K562 (cell line): ENCODE data around the gene STS. TPM values are rescaled to one million over a fixed set of nuclear protein-coding genes. Genes with fewer than 3 reads are reported as not detected.

Experiments used
- ASH1L ChIP-seq: fragments of 450-650 bp; IDR thresholded peaks from 2 replicates; pipeline ENCODE4 v1.6.1; 2018; ENCODE audit warnings: borderline replicate concordance, mild to moderate bottlenecking, low read depth; ENCODE audit not compliant: partially characterized antibody
- BMI1 ChIP-seq: fragments of 150-350 bp; IDR thresholded peaks from 2 replicates; pipeline ENCODE4 v1.6.1; 2014; ENCODE audit warnings: low read length
- CBX1 ChIP-seq: sonication (generic); IDR thresholded peaks from 2 replicates; pipeline ENCODE4 v1.6.1; 2016; ENCODE audit warnings: antibody characterized with exemption, low read depth, mild to moderate bottlenecking
- CTCFL ChIP-seq: IDR thresholded peaks from 2 replicates; pipeline ENCODE4 v1.6.1; 2011; ENCODE audit warnings: borderline replicate concordance, low read depth, mild to moderate bottlenecking, moderate library complexity, low read length; ENCODE audit not compliant: insufficient read depth, poor library complexity, severe bottlenecking
- E2F6 ChIP-seq, 2 experiments: IDR thresholded peaks; 2 replicates each; pipeline ENCODE4 v1.6.1; 2011; ENCODE audit warnings: borderline replicate concordance in 1 of 2, control low read depth in 1 of 2, low read depth in 1 of 2, low read length in 1 of 2, mild to moderate bottlenecking in 1 of 2, mixed read lengths in 1 of 2, moderate library complexity in 1 of 2; ENCODE audit not compliant: insufficient read depth in 1 of 2, insufficient read length in 1 of 2, poor library complexity in 1 of 2, severe bottlenecking in 1 of 2; ENCODE audit errors: extremely low read depth in 1 of 2
- ESRRA ChIP-seq: fragments of 450-650 bp; IDR thresholded peaks from 2 replicates; pipeline ENCODE4 v1.6.1; 2014; ENCODE audit warnings: low read depth, mild to moderate bottlenecking, moderate library complexity, borderline replicate concordance
- GABPB1 ChIP-seq: sonication (generic); formaldehyde crosslinking; IDR thresholded peaks from 2 replicates; pipeline ENCODE4 v1.8.0; 2022; ENCODE audit warnings: mild to moderate bottlenecking, missing genetic modification reagents
- KDM2B ChIP-seq: fragments of 250-450 bp; sonication (Bioruptor Pico); IDR thresholded peaks from 2 replicates; pipeline ENCODE4 v1.8.0; 2021; ENCODE audit warnings: mild to moderate bottlenecking, moderate library complexity
- SMARCC2 ChIP-seq: fragments of 450-650 bp; IDR thresholded peaks from 2 replicates; pipeline ENCODE4 v1.6.1; 2017; ENCODE audit warnings: antibody characterized with exemption, moderate library complexity, mild to moderate bottlenecking, low read depth
- UBTF ChIP-seq, 2 experiments: IDR thresholded peaks; 2 replicates each; pipeline ENCODE4 v1.6.1; 2012; ENCODE audit warnings: improper control_type of control experiment in 2 of 2, low read depth in 2 of 2, low read length in 2 of 2, borderline replicate concordance in 1 of 2
- ZBTB7A ChIP-seq: IDR thresholded peaks from 2 replicates; pipeline ENCODE4 v1.6.1; 2011; ENCODE audit warnings: low read depth, mild to moderate bottlenecking, low read length, moderate library complexity, borderline replicate concordance; ENCODE audit not compliant: control insufficient read depth
- ZNF274 ChIP-seq: IDR thresholded peaks from 2 replicates; pipeline ENCODE4 v1.6.1; 2011; ENCODE audit warnings: low read depth, mild to moderate bottlenecking, low read length, moderate library complexity, borderline replicate concordance
- polyA plus RNA-seq, 8 experiments: library from polyadenylated mRNA; depleted of rRNA in 4 of 8; stranded (reverse) in 5 of 8; unstranded in 3 of 8; fragments of >200 nt; fragmentation: Nextera tagmentation in 2 of 8; fragmentation: Illumina TruSeq in 1 of 8; extraction: Ambion mirVana in 2 of 8; extraction: Trizol in 1 of 8; gene quantifications; 2 replicates each; pipeline versions ENCODE4 v1.2.1 to v1.2.3, GENCODE V29; 2011 to 2014; ENCODE audit warnings: inconsistent platforms in 1 of 8, missing spikeins in 1 of 8
- total RNA-seq, 7 experiments: library from RNA; depleted of rRNA in 6 of 7; stranded (reverse); fragments of >200 nt in 6 of 7; fragmentation: Illumina TruSeq in 2 of 7; extraction: Trizol in 2 of 7; gene quantifications; 2 replicates each; pipeline versions ENCODE4 v1.2.1 to v1.2.3, GENCODE V29; 2011 to 2021; ENCODE audit warnings: low replicate concordance in 1 of 7
- TF ChIP-seq, protein P1 (sequence below): fragments of 450-650 bp; IDR thresholded peaks from one replicate; pipeline ENCODE4 v1.6.1; 2018; ENCODE audit warnings: mild to moderate bottlenecking, moderate library complexity; ENCODE audit not compliant: partially characterized antibody
- TF ChIP-seq, protein P2 (sequence below): fragments of 450-650 bp; IDR thresholded peaks from 2 replicates; pipeline ENCODE4 v1.6.1; 2016; ENCODE audit warnings: antibody characterized with exemption

Gene STS
- total and polyA plus RNA-seq, 9 of the 15 experiments (the other 6 are each of a cell fraction or from before 2014, with no cell fraction given) = 0.14 to 1.3 (median 0.63) TPM

DNA sequence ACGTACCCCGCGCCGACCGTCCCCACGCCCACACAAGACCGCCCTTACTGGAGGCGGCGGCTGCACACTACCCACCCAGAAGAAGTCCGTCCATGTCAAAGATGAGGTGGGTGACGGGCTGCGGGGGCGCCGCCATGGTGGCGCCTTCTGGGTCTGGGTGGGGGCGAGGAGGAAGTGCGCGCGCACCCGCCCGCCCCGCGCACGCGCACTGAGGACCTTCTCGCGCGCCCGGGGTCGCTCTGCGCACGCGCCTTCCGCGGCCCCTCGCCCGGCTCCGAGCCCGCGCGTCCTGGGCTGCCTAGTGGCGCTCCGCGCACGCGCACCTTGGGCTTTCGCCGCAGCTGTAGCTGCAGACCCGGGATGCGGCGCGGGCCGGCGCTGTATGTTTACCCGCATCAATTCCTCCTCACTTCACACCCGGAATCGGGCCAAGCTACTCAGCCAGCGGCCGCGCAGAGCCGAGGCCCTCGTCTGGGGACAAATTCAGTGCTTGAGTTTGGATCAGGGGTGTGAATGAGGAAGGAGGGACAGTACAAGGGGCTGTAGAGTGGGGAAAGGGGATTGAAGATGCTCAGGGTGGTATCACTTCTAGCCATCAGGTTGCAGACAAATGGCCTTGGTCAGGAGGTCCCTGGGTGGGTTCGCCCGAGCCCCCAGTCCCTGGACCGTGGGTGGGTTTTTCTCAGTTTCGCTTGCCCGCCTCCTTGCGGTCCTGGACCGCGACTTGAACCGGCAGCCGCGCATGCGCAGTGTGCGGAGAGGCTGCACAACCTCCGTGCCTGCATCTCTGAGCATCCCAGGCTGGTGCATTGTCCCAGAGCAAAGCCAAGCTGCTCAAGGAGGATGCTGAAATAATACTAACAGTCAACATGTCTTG, 704 bp downstream of the STS start, which contains the start of gene PUDP (continued):
- TF ChIP-seq GABPB1 = 0 out of 2 replicates have a peak, but pooled peaks have one; percentile 7
- no peak for TF ChIP-seq ZNF274
- no peak for TF ChIP-seq ESRRA
- TF ChIP-seq, protein P1, sequence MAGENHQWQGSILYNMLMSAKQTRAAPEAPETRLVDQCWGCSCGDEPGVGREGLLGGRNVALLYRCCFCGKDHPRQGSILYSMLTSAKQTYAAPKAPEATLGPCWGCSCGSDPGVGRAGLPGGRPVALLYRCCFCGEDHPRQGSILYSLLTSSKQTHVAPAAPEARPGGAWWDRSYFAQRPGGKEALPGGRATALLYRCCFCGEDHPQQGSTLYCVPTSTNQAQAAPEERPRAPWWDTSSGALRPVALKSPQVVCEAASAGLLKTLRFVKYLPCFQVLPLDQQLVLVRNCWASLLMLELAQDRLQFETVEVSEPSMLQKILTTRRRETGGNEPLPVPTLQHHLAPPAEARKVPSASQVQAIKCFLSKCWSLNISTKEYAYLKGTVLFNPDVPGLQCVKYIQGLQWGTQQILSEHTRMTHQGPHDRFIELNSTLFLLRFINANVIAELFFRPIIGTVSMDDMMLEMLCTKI = no peak
- peak; percentile 93 for TF ChIP-seq CTCFL
- TF ChIP-seq, protein P2, sequence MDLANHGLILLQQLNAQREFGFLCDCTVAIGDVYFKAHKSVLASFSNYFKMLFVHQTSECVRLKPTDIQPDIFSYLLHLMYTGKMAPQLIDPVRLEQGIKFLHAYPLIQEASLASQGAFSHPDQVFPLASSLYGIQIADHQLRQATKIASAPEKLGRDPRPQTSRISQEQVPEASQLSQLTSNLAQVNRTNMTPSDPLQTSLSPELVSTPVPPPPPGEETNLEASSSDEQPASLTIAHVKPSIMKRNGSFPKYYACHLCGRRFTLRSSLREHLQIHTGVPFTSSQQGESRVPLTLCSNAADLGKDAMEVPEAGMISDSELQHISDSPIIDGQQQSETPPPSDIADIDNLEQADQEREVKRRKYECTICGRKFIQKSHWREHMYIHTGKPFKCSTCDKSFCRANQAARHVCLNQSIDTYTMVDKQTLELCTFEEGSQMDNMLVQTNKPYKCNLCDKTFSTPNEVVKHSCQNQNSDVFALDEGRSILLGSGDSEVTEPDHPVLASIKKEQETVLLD = peak; percentile 93
- TF ChIP-seq CBX1 = peak; percentile 78; the same call in 1 of the 2 replicates
- peak; percentile 68 for TF ChIP-seq SMARCC2
- TF ChIP-seq KDM2B (CRISPR knock-in tag) = no peak
- TF ChIP-seq UBTF (IDR thresholded peaks at IDR 0.05; ENCODE audit: borderline replicate concordance in 1 of 2, low read depth in 2 of 2, low read length in 2 of 2) = 0 out of 4 replicates have a peak, but pooled peaks of 1 of the 2 experiments have one; percentile 26
- no peak for TF ChIP-seq ASH1L
- peak in 1 of 2 experiments; percentile 61 for TF ChIP-seq E2F6 (IDR thresholded peaks at IDR 0.05; ENCODE audit: borderline replicate concordance in 1 of 2, extremely low read depth in 1 of 2, insufficient read depth in 1 of 2, insufficient read length in 1 of 2, low read depth in 1 of 2, low read length in 1 of 2, poor library complexity in 1 of 2, severe bottlenecking in 1 of 2)
- TF ChIP-seq BMI1 = no peak
- peak; percentile 88; the same call in 1 of the 2 replicates for TF ChIP-seq ZBTB7A
